Activated effector memory CD4-positive, alpha-beta T cell treated with anti-CD3 and anti-CD28 coated beads, Interleukin-2, amount 50 U/mL, for 16 hours (primary cell): ENCODE measurements around the gene CDR2.
A peak's percentile ranks its signal among the peaks of the same experiment; 100 is the strongest.

ENCODE experiments used
- DNase-seq: peaks from one replicate; pipeline ENCODE4 v3.0.0-alpha.2; 2020

Gene CDR2

DNA sequence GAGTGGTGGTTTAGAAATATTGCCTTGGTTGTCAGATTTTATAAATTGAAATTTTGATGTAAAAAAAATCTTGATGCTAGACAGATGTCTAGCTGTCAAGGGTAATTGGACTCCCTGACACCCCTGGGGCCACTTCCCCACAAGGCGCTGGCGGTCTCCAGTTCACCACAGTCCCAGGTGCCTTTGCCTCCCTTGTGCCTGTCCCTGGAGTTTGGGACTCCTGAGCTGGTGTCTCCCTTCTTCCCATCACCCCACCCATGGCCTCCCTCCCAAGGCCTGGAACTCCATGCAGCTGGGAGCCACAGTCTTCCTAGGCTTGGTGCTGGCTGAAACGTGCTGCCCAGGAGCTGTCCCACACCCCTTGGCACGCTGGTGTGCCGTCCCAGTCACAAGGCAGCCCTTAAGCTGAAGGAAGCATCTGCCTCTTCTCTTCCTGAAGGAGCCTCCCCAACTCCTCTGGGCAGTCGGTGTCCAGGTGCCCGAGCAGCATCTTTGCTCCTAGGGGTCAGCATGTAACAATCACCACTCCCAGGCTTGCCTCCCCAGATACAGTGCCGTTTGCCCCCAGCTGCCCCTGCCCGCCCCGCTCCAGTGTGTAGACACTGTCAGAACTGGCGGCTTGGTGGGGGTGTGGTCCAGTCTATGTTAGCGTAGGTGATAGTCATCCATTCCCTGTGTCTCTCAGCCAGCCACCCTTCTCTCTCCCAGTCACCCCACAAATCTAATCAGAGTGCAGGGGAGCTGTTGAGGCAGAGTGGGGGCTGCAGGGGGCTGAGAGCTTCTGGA lies 51.1 kb downstream of the CDR2 start:
- no peak for DNase-seq

- no peak for DNase-seq
These were observed 51.7 kb downstream of the CDR2 start for GRCh38 chr16:22322741-22323140.

GRCh38 chr16:22322021-22322471 lies 52.4 kb downstream of the CDR2 start:
- no peak for DNase-seq

- peak; percentile 90 for DNase-seq
These were observed 52.9 kb downstream of the CDR2 start for GRCh38 chr16:22321340-22322001.

GRCh38 chr16:22320572-22321339 lies 53.7 kb downstream of the CDR2 start:
- DNase-seq, result no peak

DNA sequence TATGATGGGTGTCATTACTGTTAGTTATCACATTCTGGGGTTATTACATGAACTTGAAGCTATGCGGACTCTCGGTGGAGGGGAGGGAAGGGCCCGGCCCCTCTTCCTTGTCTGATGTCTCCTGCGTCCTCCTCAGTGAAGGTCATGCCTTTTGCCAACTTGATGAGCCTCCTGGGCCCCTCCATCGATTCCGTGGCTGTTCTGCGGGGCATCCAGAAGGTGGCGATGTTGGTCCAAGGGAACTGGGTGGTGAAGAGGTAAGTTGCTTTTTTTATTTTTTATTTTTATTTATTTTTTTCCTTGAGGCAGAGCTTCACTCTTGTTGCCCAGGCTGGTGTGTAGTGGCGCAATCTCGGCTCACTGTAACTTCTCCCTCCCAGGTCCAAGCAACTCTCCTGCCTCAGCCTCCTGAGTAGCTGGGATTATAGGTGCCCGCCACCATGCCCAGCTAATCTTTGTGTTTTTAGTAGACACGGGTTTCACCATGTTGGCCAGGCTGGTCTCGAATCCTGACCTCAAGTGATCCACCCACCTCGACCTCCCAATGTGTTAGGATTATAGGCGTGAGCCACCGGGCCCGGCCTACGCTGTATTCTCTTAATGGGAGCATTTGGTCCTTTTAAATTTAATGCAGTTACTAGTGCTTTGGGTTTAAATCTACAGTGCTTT lies 55.6 kb downstream of the CDR2 start:
- DNase-seq, result peak; percentile 85

GRCh38 chr16:22317625-22318024 lies 56.8 kb downstream of the CDR2 start:
- DNase-seq, result no peak

GRCh38 chr16:22317001-22317530 lies 57.4 kb downstream of the CDR2 start:
- DNase-seq, result peak; percentile 59

- no peak for DNase-seq
These were observed 58.0 kb downstream of the CDR2 start for GRCh38 chr16:22316411-22316811.

DNA sequence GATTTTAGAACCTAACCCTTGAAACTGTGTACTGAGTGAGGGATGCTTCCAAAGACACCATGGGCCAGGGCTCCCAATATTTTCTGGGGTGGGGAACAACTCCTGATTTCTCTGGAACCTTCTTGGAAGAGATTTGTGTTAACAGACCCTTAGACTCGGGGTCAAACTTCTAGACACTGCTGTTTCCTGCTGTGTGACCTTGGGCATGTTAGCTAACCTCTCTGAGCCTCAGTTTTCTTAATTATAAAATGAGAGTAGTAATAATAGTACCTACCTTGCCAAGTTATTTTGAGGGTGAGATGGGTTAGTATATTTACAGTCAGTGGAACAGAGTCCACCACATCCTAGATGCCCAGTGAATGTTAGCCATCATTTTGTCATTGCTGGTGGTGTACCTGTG lies 58.4 kb downstream of the CDR2 start:
- no peak for DNase-seq

GRCh38 chr16:22314661-22315626 lies 59.5 kb downstream of the CDR2 start:
- peak; percentile 38 for DNase-seq

DNA sequence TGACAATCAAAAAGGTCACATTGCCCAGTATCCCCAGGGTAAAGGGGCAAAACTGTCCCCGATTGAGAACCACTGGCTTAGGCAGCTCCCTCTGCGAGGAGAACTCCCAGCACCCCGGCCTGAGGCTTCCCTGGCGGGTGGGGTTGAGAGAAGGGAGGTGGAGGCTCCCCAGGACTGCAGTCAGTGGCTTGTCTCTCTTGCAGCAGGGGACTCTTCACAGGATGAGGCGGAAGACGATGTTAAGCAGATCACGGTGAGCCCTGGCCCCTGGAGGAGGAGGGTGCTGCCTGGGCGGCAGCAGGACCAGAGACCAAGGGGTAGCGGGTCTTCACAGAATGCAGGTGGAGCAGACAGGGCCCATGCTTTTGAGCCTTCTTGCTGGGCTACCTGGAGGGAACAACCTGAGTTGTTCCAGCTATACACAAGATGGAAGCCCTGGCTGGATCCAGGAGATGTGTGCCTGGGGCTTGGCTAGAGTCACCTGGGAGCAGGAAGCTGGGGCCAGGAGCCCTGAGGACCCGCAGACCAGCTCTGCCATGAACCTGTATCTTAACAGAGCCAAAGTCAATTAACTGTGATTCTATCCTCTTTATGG lies 60.4 kb downstream of the CDR2 start:
- peak; percentile 59 for DNase-seq

GRCh38 chr16:22312897-22313781 lies 61.3 kb downstream of the CDR2 start:
- DNase-seq, result peak; percentile 59

- no peak for DNase-seq
These were observed 62.9 kb downstream of the CDR2 start for GRCh38 chr16:22311520-22311919.

DNA sequence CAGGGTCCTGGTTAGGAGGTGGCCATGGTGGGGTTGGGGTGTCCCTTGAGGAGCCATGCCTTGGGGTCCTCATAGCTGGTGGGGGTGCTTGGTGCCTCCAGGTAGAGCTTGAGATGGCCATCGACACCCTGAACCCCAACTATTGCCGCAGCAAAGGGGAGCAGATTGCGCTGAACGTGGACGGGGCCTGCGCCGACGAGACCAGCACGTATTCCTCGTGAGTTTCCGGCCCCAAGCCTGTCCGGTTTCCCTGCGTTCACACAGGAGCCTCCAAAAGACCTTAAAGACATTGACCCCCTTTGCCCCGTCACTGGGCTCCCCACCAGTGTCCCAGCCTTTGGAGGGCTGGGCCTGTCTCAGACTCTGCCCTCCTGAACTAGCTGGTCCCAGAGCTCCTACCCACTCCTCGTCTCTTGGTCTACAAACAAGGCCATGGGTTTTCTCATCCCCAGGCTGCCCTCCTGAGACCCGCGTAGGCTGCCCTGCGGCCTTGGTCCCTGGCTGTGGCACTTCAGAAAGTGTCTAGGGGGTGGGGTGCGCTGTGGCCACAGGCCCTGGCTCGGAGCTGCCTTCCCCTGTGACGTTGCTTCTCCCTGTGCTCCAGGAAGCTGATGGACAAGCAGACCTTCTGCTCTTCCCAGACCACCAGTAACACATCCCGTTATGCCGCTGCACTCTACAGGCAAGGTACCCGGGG lies 65.4 kb downstream of the CDR2 start:
- no peak for DNase-seq

- no peak for DNase-seq
These were observed 66.6 kb downstream of the CDR2 start for GRCh38 chr16:22307838-22308237.

- no peak for DNase-seq
These were observed 67.6 kb downstream of the CDR2 start for GRCh38 chr16:22306788-22307187.

DNA sequence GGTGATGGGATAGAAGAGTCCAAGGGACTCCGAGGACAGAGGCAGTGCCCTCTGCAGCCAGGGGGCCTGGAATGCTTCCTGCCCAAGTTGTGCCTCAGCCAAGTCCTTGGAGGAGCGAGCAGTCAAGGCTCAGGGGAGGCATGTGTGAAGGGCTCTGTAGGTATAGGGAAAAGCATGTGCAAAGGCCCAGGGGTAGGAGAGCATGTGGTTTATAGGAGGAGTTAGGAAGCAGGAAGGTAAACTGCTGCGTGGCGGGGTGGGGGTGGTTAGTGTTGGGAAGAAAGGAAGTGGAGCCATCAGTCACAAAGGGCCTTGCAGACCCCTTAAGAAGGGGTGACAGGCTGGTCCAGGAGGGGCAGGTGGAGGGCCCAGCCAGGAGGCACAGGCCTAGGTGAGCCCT lies 70.0 kb downstream of the CDR2 start:
- no peak for DNase-seq

DNA sequence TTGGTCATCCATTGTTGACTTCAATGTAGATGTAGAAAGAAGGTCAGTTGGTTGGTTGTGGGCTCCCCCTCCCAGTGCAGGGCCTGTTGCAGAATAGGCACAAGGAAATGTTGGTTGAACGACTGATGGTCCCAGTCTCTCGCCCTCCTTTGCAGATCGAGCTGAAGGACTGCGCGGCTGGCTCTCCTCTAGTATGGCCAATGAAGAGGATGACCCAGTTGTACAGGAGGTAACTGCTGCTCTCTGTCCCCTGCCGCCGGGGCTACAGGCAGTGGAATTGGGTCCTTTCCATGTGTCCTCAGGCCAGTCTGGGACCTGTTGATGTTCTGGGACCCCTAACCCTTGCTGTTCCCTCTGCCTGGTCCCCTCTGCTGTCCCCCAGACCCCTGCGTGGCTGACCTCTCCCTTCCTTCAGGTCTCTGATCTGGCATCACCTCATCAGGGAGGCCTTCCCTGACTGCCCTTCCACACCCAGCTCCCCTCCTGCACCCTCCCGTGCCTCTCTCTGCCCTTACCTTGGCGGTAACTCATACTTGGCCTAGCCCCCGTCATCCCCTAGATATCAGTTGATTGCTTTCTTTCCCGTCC lies 71.5 kb downstream of the CDR2 start:
- no peak for DNase-seq
